Activated CD8-positive, alpha-beta memory T cell treated with anti-CD3 and anti-CD28 coated beads for 24 hours (primary cell): ENCODE results near the gene SLC25A41.
"Not testable (repeated sequence)": the region's sequence is repeated elsewhere in the genome, so short reads cannot be mapped to it uniquely, and the experiment has no call there.

ENCODE experiments used
- DNase-seq: peaks from one replicate; pipeline ENCODE4 v3.0.0-alpha.2; 2020

SLC25A41 gene

DNA sequence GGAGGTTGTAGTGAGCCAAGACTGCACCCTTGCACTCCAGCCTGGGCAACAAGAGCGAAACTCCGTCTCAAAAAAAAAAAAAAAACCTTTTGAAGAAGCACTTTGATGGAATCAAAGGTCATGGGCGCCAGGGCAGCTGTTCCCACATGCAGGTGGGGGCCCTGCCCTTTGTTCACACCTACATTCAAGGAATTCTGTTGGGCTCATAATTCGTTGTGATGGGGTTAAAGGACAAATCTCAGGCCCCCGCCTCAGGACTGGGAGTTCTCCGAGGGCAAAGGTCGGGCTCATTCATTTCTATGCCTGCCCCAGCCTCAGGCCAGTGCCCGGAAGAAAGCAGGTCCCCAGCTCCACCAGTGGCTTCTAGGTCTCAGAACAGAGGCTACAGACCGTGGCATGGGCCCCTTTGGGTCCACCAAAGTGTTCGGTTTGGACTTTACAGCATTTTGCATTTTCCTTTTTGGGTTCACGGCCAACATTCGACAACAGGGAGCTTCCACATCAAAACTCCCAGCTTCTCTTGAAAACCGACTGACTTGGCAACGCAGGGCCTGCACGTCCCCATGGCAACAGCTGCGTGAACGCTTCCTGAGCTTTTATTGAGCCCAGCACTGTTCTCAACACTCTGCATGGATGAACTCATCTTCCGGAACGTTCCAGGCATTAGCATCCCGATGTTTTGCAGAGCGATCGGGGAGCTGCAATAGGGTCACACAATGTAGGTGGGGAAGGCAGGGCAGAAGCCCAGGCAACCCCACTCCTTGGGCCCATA, 30.5 kb downstream of the SLC25A41 start:
- DNase-seq, result no peak

DNA sequence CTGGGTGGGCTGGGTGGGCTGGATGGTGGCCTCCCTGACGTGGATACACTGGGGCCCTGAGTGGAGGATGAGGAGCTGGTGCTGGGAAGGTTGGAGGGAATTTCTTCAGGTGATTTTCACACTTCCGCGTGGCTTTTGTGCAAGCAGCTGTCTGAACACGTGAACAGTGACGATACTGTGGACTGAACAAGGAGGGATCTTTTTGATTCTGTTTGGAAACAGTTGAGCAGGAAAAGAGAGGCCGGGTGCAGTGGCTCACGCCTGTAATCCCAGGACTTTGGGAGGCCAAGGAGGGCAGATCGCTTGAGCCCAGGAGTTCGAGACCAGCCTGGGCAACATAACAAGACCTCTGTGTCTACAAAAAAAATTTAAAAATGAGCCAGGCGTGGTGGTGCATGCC, 31.5 kb downstream of the SLC25A41 start:
- no peak for DNase-seq

DNA sequence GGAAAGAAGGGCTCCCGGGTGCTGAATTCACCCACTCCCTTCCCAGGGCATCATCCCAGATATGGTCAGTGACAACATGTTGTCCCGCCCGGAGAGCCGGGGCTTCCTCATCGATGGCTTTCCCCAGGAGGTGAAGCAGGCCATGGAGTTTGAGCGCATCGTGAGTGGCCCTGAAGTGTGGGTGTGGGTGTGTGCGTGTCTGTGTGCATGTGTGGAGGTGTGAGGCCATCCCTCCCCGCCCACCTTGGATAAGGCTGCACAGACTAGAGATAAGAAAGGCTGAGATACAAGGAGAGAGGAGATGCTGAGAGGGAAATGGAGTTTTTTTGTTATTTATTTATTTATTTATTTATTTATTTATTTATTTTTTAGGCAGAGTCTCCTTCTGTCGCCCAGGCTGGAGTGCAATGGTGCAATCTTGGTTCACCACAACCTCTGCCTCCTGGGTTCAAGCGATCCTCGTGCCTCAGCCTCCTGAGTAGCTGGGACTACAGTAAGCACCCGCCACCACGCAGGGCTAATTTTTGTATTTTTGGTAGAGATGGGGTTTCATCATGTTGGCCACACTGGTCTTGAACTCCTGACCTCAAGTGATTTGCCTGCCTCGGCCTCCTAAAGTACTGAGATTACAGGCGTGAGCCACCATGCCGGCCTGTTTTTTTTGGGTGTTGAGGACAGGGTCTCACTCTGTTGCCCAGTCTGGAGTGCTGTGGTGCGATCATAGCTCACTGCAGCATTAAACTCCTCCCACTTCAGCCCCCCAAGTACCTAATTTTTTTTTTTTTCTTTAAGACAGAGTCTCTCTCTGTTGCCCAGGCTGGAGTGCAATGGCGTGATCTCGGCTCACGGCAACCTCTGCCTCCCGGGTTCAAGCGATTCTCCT, 33.3 kb downstream of the SLC25A41 start:
- not testable (repeated sequence) for DNase-seq

DNA sequence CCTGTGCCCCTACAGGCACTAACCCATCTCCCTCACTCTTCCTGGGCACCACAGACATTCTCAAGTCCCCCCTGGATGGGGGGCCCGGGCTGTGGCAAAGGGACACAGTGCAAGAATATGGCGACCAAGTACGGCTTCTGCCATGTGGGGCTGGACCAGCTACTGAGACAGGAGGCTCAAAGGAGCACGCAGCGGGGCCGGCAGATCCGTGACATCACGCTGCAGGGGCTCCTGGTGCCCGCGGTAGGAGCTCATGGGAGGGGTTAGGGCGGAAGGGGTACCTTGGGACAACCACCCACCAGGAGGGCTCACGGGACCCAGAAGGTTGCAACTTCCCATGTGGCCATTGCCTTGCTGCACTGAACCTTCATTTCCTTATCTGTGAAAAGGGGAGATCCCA, 37.3 kb downstream of the SLC25A41 start:
- peak; percentile 54 for DNase-seq

DNA sequence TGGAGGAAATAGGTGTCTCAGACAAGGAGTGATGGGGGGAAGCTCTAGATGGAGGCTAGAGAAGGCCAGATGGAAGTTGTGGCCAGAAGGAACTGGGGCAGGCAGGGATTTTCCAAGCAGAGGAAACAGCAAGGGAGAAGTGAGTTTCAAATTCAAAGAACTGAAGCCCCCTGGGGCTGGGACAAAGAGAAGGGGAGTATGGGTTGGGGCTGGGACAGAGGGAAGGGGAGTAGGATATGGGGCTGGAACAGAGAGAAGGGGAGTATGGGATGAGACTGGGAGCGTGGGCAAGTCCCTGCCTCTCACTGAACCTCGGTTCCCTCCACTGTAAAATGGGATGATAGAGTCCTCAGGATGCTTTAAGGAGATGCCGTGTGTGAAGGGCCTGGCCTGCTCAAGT, 38.7 kb downstream of the SLC25A41 start:
- DNase-seq, result no peak

DNA sequence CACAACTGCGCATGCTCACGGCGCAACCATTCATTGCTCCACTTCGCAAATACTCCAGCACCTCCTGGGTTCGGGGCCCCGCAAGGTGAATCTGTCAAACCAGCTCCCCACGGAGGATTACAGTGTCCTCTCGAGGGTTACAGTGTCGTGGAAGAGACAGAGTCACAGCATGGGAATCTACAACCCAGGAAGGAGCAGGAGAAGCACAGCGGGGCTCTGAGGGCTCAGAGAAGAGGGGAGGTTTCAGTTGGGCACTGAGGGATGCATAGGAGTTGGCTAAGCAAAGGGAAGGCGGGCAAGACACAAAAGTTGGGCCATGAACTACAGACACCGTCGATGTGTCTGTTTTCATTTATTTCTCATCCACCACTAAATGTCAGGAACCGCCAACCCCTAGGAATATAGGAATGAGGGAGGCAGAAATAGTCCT, 39.6 kb downstream of the SLC25A41 start:
- no peak for DNase-seq

DNA sequence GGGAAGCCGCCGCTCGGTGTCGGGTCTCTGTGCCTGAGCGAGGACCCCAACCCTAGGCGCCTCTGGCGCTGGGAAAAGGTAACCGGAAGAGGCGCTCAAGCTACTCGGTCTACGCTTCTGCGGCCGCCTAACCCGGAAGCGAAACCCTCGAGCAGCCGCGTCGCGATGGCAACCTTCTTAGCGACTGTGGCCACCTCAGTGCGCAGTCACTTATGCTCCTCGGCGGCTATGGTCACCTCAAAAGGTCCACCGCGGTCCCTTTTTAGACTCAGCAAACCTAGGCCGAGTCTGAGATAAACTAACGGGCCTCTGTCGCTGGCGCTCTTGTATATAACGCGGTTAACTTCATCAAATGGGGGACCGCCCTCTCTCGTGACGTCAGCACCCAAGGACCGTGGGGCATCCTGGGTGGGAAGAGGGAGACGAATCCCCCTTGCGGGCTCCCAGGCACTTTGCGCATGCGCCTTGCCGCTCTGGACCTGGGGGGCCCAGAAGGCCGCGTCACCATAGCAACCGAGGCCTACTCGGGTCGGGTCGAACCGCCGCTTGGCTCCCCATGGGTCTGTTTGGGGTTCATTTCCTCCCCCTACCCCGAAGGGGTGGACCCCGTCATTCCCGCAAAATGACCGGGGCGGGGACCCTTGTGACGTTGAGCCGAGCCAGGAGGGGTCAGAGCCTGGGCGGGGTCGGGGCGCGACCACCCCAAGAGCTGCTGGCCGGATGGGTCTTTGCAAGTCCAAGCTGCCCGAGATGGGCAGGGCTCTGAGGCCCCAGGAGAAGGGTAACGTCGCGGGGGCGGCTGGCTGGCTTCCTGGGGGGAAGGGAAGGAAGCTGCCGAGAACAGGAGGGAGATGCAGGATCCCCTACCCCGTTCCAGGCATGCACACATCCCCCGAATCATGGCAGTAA, 40.2 kb downstream of the SLC25A41 start, which contains the start of gene GTF2F1:
Gene GTF2F1 (minus strand): TSS at position 91 of the 909 bp plus-strand sequence. CDS start 169 bp downstream, outside the sequence.
- peak; percentile 98 for DNase-seq

DNA sequence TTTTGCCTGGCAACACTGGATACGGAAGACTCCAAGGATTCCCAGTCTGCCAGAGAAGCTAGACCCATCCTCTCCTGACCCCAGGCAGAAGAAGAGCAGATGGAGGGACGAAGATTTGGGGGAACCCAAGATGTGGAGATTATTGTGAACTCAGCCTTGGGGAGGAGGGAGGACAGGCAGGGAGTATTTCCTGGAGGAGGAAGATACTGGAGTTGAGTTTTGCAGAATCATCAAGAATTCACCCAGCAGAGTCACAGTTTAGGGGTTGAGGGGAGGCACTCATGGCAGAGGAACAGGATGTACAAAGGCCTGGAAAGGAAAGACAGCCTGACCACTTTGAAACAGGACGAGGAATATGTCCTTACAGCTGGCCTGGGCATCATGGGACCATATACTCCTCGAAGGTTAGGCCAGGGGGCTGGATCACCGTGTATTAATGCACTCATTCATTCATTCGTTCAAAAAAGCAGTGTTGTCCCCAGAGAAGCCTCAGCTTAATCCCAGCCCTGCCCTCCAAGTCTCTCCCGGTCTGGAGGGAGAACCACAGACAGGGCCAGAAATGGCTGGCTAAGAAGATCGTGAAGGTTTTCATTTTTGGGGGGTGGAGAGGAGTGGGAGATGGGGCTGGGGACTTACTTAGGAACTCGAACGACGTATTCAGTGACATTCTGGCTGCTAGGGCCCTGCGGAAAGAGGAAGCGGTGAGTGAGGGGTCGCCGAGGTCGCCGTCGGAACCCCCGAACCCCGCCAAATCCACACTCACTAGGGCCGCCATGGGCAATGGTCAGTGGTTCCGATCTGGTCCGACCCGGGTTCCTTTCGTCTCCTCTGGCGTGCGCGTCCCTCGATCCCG, 41.1 kb downstream of the SLC25A41 start:
- no peak for DNase-seq

DNA sequence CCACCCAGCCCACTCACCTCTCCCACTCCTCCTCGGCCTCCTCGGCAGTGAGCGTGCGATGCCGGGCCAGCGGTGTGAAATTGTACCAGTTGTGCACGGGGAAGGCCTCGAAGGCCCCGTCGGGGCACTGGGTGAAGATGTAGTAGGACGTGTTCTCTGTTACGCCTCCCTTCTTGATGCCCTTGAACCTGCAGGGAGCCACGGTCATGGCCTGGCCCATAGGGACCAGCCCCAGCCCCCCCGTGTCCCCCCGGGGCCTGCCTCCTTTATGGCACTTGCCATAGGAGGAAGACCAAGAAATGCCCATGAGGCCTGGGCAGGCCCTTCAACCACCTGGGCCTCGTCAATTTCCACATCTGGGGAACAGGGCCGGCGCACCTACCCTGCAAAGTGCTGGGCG, 46.2 kb downstream of the SLC25A41 start:
- no peak for DNase-seq

DNA sequence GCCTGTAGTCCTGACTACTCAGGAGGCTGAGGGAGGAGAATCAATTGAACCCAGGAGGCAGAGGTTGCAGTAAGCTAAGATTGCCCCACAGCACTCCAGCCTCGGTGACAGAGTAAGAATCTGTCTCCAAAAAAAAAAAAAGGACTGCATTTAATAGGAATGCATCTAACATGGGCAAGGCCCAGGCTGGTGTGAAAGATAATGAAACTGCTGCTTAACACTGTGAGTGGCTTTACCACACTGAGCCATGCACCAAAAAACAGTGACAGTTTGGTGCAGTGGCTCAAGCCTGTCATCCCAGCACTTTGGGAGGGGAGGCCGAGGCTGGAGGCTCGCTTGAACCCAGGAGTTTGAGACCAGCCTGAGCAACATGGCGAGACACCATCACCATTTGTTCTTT, 49.2 kb downstream of the SLC25A41 start:
- DNase-seq, result no peak

DNA sequence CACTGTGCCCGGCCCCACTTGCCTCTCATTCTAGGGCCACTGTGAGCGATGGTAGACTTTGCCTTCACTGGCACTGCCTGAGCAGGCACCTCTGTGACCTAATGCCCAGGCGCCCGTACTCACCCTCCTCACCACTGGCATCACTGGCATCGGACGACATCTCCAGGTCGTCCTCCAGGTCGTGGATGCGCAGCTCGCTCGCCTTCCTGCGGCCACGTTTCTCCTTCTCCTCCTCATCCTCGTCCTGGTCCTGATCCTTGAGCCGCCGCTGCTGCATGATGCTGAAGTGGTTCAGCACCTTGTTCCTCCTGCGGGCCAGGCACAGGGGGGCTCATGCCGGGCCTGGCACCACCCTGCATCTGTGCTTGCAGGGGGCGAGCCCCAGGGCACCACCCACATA, 50.4 kb downstream of the SLC25A41 start:
- no peak for DNase-seq

DNA sequence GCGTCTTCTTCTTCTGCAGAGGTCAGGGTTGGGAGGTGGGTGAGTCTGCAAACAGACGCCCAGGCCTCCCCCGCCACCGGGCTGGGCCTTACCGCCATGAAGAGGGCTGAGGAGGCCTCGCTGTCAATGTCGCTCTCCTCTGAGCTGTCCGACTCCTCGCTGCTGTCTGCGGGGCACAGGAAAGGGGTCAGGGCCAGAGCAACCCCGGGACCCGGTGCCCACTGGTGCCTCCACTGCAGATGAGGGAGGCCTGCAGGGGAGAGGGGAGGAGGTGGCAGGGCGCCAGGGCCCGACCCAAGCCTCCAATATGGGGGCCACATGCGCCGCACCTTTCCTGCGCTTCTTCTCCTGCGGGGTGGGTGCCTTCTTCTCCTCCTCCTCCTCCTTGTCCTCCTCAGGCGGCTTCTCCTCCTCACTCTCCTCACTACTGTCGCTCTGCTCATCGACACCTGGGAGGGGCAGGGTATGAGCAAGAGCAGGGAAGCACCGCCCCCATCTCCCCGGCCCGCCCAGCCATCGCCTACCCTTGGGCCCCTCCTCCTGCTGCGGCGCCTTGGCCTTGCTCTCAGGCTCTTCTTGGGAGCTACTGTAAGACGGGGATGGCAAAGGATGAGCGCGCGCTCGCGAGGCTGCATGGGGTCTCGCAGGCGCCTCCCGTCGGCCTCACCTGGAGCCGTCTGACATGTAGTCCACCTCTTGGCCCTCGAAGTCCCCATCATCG, 52.4 kb downstream of the SLC25A41 start:
- no peak for DNase-seq

DNA sequence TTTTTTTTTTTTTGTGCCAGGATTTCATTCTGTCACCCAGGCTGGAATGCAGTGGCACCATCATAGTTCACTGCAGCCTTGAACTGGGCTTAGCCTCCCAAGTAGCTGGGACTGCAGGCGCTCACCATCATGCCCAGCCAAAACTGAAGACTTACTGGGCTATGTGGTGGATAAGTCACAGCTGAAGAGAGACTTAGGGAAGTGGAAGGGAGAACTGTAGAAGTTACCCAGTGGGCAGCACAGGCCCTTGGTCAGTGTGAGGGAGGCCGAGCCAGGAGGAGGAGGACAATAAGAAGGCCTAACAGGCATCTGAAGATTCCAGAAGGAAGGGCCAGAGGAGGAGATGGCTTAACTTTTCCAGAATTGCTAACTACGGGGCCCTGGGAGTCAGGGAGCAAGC, 53.8 kb downstream of the SLC25A41 start:
- no peak for DNase-seq

DNA sequence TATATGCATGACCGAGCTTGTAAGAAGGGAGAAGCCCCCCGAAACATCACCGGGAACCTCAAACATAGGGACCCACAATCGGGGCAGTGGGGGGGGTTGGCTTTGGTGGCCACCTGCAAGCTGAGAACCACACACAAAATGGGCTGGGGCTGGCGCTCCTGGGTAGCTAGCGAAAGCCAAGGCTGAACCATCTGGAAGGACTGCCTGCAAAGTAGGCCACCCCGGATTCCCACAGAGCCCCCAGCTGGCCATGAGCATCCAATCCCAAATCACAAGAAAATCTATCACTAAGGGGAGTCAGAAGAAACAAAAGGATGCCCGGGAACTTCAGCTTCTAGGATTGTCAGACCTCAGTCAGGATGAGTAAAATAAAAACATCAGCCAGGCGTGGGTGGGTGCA, 55.1 kb downstream of the SLC25A41 start:
- no peak for DNase-seq

DNA sequence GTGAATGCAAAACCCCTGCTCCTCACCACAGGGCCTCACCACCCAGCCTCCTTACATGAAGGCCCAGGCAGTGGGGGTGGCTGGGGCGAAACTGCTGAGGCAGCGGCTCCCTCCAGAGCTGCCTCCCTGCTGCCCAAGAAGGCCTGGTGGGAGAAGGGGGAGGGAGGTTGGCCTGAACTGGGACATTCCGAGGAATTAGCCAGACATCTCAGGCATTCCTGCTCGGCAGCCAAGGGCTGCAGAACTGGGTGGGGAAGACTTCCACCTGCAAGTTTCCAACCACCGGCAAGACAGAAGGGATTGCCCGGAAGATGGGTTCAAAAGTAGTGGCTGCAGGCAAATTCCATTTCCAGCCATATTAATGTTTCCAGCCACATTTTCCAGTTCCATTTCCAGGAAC, 55.5 kb downstream of the SLC25A41 start:
- DNase-seq, result no peak

DNA sequence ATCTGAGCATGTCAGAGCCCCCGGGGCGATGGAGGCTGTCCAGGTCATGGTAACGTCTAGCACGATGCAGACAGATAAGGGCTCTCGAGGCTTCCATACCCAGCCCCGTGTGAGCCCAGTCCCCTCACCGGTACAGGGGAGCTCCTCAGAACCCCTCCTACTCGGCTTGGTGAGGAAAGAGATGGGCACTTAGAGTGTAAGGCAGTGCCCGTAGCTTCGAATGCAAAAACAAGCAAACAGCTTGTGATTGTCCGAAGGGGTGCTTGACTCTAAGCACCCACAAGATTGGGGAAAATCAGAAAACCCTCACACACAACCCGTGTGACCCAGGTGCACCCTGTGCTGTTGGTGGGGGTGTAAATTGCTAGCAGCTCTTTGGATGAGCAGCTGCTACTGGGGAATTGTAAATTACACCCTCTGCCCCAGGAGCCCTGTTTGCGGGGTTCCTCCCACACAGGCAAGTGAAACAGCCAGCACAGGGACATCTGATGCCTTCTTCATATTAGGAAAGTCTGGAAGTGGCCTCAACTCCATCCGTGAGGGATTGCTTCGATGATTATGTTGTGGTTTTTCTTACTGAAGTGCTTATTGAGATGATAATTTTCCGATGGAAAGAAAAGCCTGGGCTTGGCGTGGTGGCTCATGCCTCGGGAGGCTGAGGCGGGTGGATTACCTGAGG, 56.9 kb downstream of the SLC25A41 start:
- DNase-seq, result no peak
